Measurements from ENCODE around the gene GOLGA3.

- TF ChIP-seq CTCF (IDR thresholded peaks at IDR 0.05) (no peak), POLR2A (IDR thresholded peaks at IDR 0.05) (no peak), POLR2AphosphoS5 (IDR thresholded peaks at IDR 0.05) (no peak)
These were observed 30.7 kb downstream of the GOLGA3 start for GRCh38 chr12:132797820-132798570.
